B cell (primary cell): ENCODE measurements around the gene PTPRC. TPM values are rescaled to one million over a fixed set of nuclear protein-coding genes. Genes with fewer than 3 reads are reported as not detected.
A peak's percentile ranks its signal among the peaks of the same experiment; 100 is the strongest.

Source experiments
- ATAC-seq: fragments of 200-7000 bp; cut with Tn5 transposase; one replicate; pipeline ENCODE4 v1.10.0; 2021; ENCODE audit warnings: low read depth, mild to moderate bottlenecking, moderate number of reproducible peaks, moderate library complexity
- CTCF ChIA-PET: fragments of 350-600 bp; sonication (Branson Sonifier 250); formaldehyde crosslinking; loops from one replicate; lab custom pipeline; 2021; ENCODE audit warnings: antibody characterized with exemption, inconsistent platforms; lab: Charles Lee
- POLR2A ChIA-PET: fragments of 350-600 bp; sonication (Branson Sonifier 250); formaldehyde crosslinking; loops from one replicate; lab custom pipeline; 2021; ENCODE audit warnings: antibody characterized with exemption; lab: Charles Lee
- DNase-seq: peaks from one replicate; pipeline ENCODE4 v3.0.0; 2013
- H2AFZ ChIP-seq: 2 replicates; pipeline ENCODE4 v1.6.1; 2012; ENCODE audit warnings: mild to moderate bottlenecking, low read depth, low read length; ENCODE audit not compliant: insufficient read depth, poor library complexity, severe bottlenecking
- H3K27ac ChIP-seq, 2 donors: 1 replicate in 1 of 2; 2 replicates in 1 of 2; pipeline ENCODE4 v1.5.1; 2012 to 2013; ENCODE audit warnings: low read length in 2 of 2, mild to moderate bottlenecking in 2 of 2, moderate library complexity in 1 of 2
- H3K27me3 ChIP-seq, 4 experiments: fragments of 200-600 bp in 1 of 4; sonication (generic) in 1 of 4; replicated peaks in 1 of 4; 1 replicate in 2 of 4; 2 replicates in 2 of 4; pipeline versions ENCODE4 v1.6.1 to v1.7.0; 2013 to 2016; ENCODE audit warnings: low read length in 3 of 4, mild to moderate bottlenecking in 2 of 4, mixed read lengths in 1 of 4, moderate library complexity in 1 of 4; ENCODE audit not compliant: insufficient read depth in 4 of 4, control insufficient read depth in 3 of 4; ENCODE audit errors: control extremely low read depth in 1 of 4
- H3K36me3 ChIP-seq, 2 experiments: replicated peaks in 1 of 2; 1 replicate in 1 of 2; 2 replicates in 1 of 2; pipeline versions ENCODE4 v1.6.1 to v1.7.1; 2013; ENCODE audit warnings: low read length in 1 of 2; ENCODE audit not compliant: insufficient read depth in 2 of 2, control insufficient read depth in 1 of 2; ENCODE audit errors: control extremely low read depth in 1 of 2, extremely low read depth in 1 of 2
- H3K4me1 ChIP-seq, 2 donors: fragments of 200-600 bp in 1 of 2; sonication (generic) in 1 of 2; 1 replicate in 1 of 2; 2 replicates in 1 of 2; pipeline versions ENCODE4 v1.5.1 to v1.6.1; 2013 to 2017; ENCODE audit warnings: low read length in 2 of 2; ENCODE audit not compliant: control insufficient read depth in 2 of 2, insufficient read depth in 2 of 2
- H3K4me2 ChIP-seq: replicated peaks from 2 replicates; pipeline ENCODE3; 2012; ENCODE audit warnings: mild to moderate bottlenecking, low read depth, low read length; ENCODE audit not compliant: poor library complexity, severe bottlenecking
- H3K4me3 ChIP-seq, 5 experiments: fragments of 200-600 bp in 1 of 5; sonication (generic) in 1 of 5; 1 replicate in 3 of 5; 2 replicates in 2 of 5; pipeline versions ENCODE4 v1.5.1 to v1.7.0; 2011 to 2016; ENCODE audit warnings: low read length in 4 of 5, mild to moderate bottlenecking in 4 of 5, low read depth in 2 of 5, control low read depth in 1 of 5, moderate library complexity in 1 of 5; ENCODE audit not compliant: insufficient read depth in 1 of 5; ENCODE audit errors: control extremely low read depth in 1 of 5, extremely low read depth in 1 of 5
- H3K79me2 ChIP-seq: fragments of 200-600 bp; sonication (generic); one replicate; pipeline ENCODE4 v1.6.0; 2016; ENCODE audit warnings: low read length; ENCODE audit not compliant: control insufficient read depth, insufficient read depth
- H3K9ac ChIP-seq: fragments of 200-600 bp; sonication (generic); 2 replicates; pipeline ENCODE4 v1.6.1; 2017; ENCODE audit warnings: mild to moderate bottlenecking, low read length, moderate library complexity
- H3K9me3 ChIP-seq, 3 donors: one replicate each; pipeline versions ENCODE4 v1.6.1 to v1.7.1; 2013; ENCODE audit warnings: low read length in 2 of 3; ENCODE audit not compliant: control insufficient read depth in 2 of 3, insufficient read depth in 1 of 3; ENCODE audit errors: control extremely low read depth in 1 of 3
- H4K20me1 ChIP-seq: 2 replicates; pipeline ENCODE4 v1.6.0; 2012; ENCODE audit warnings: mild to moderate bottlenecking, low read length; ENCODE audit not compliant: insufficient read depth, control insufficient read depth, poor library complexity, severe bottlenecking
- H3K27ac Mint-ChIP-seq: one replicate; pipeline ENCODE4 v1.8.0; 2021; ENCODE audit warnings: mixed read lengths
- H3K27me3 Mint-ChIP-seq: one replicate; pipeline ENCODE4 v1.8.0; 2021; ENCODE audit warnings: mixed read lengths
- H3K4me1 Mint-ChIP-seq: one replicate; pipeline ENCODE4 v1.8.0; 2021; ENCODE audit warnings: mixed read lengths
- H3K4me3 Mint-ChIP-seq: one replicate; pipeline ENCODE4 v1.8.0; 2021; ENCODE audit warnings: mixed read lengths
- H3K9me3 Mint-ChIP-seq: one replicate; pipeline ENCODE4 v1.8.0; 2022; ENCODE audit warnings: mixed read lengths; ENCODE audit not compliant: insufficient read depth
- EZH2 ChIP-seq: IDR thresholded peaks from 2 replicates; pipeline ENCODE4 v1.6.1; 2012; ENCODE audit warnings: borderline replicate concordance, low read depth, mild to moderate bottlenecking, moderate library complexity, low read length; ENCODE audit not compliant: insufficient read depth, poor library complexity, severe bottlenecking
- WGBS: methylation state at CpG from one replicate; pipeline ENCODE4 v1.1.5; 2013; ENCODE audit warnings: missing lambda C conversion rate; ENCODE audit not compliant: insufficient coverage; 5-methylcytosine and 5-hydroxymethylcytosine counted together
- intact Hi-C: fragments of 100-400 bp; cut with micrococcal nuclease; formaldehyde crosslinking; loops from one replicate; pipeline ENCODE4 v1.10.0; 2022
- polyA plus RNA-seq: library from polyadenylated mRNA; depleted of rRNA; stranded (reverse); fragments of >200 nt; gene quantifications from 2 replicates; pipeline ENCODE4 v1.2.3, GENCODE V29; 2012
- total RNA-seq, 2 donors: library from RNA; stranded (reverse); fragments of 120-200 nt in 1 of 2; gene quantifications; 1 replicate in 1 of 2; 2 replicates in 1 of 2; pipeline versions ENCODE4 v1.2.3 to v1.2.4, GENCODE V29; 2013 to 2022
- TF ChIP-seq, protein P1 (sequence below): fragments of 200-600 bp; IDR thresholded peaks from one replicate; pipeline ENCODE4 v1.8.0; 2022; ENCODE audit warnings: antibody characterized with exemption, mild to moderate bottlenecking

PTPRC gene
- total and polyA plus RNA-seq, 2 donors (not counting 1 experiment from before 2014, with no cell fraction given) = 151 to 543 TPM

DNA sequence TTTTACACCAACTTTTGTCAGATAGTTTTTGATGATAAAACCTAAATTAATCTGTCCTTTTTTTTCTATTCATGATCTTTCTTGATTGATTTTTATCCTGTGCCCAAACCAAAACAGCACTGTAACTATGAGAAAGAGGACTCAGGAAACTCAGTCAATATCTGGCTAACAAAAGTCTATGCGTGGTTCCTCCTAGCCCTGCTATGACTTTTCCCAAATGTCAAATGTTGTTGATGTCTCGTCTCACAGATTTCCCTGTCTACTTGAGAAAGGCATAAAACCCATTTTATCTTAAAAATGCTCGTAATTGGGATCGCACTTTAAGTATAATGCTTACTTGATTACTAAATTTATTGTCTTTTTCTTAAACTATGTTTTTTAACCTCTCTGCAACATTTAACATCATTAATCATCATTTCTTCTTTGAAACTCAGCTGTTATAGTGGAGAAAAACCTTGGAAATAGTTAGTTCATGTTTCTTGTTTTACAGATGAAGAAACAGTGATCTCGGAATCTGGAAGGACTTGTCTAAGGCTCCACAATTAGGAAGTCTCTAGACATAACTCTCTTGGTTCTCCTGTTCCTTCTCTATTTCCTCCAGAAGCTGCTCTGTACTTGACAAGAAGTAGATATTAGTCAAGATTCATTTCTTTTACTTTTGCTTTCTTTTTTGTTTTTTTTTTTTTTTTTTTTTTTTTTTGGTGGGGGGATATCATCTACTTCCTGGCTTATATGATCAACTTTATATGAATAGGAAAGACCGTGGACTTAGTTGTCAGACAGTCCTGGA is 26.2 kb upstream of the PTPRC start:
- H3K27me3 Mint-ChIP-seq = no peaks in the 10 kb centered on the region
- DNase-seq = peak; percentile 58
- Histone ChIP-seq H3K9me3 (no peaks in the 10 kb centered on the region), H2AFZ (peak overlapping the region; percentile 64), H3K4me3 (peak overlapping the region in 3 of 5 experiments; percentile 4 to 57 (median 15)), H4K20me1 (no peaks in the 10 kb centered on the region), H3K36me3 (no peaks in the 10 kb centered on the region), H3K9ac (peak overlapping the region; percentile 44), H3K79me2 (peaks cover 11% of the 10 kb centered on the region), H3K27me3 (no peaks in the 10 kb centered on the region), H3K4me2 (peak overlapping the region; percentile 72), H3K4me1 (peaks cover 24 to 36% of the 10 kb centered on the region in 2 donors), H3K27ac (peak overlapping the region; percentile 40 to 73)
- ChIA-PET POLR2A (interaction anchor here (0.7 to 1.0 kb wide), 3 partner anchors 9 to 70 kb away, joined by 4 to 6 read pairs (median 6); partner anchors contain the start of gene PTPRC), CTCF (interaction anchor here (0.7 kb wide), 1 partner anchor 24 kb away, joined by 4 read pairs; no protein-coding TSS in a partner anchor)
- 50% methylated on average over 1 of the region's 6 CpGs for WGBS
- no peaks in the 10 kb centered on the region for H3K9me3 Mint-ChIP-seq
- peak overlapping the region; percentile 79 for H3K4me3 Mint-ChIP-seq
- H3K27ac Mint-ChIP-seq = peak overlapping the region; percentile 92
- intact Hi-C loops = loop anchor here (1.0 to 2.0 kb wide), 2 partner anchors 9 to 14 kb away; no protein-coding TSS in a partner anchor
- peaks cover 57% of the 10 kb centered on the region for H3K4me1 Mint-ChIP-seq
- TF ChIP-seq, protein P1, sequence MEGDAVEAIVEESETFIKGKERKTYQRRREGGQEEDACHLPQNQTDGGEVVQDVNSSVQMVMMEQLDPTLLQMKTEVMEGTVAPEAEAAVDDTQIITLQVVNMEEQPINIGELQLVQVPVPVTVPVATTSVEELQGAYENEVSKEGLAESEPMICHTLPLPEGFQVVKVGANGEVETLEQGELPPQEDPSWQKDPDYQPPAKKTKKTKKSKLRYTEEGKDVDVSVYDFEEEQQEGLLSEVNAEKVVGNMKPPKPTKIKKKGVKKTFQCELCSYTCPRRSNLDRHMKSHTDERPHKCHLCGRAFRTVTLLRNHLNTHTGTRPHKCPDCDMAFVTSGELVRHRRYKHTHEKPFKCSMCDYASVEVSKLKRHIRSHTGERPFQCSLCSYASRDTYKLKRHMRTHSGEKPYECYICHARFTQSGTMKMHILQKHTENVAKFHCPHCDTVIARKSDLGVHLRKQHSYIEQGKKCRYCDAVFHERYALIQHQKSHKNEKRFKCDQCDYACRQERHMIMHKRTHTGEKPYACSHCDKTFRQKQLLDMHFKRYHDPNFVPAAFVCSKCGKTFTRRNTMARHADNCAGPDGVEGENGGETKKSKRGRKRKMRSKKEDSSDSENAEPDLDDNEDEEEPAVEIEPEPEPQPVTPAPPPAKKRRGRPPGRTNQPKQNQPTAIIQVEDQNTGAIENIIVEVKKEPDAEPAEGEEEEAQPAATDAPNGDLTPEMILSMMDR = no peak
- no peak for TF ChIP-seq EZH2
- ATAC-seq = peak; percentile 56

DNA sequence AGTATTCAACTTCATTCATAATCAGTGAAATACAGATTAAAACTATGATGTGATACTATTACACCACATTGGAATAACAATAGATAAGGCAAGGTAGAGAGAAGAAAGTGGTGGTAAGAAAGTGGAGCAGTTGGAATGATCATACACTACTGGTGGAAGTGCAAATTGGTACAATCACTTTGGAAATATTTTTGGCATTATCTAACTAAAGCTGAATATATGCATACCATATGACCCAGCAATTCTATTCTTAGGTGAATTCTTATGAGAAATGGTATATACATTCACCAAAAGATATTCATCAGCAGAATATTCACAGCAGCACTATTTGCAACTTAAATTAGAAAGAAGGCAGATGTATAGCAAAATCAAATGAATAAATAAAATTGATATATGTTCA is 21.4 kb upstream of the PTPRC start:
- TF ChIP-seq, protein P1 = no peak
- no peak for TF ChIP-seq EZH2
- Mint-ChIP-seq H3K4me1 (peaks cover 76% of the 10 kb centered on the region), H3K4me3 (no peak overlapping the region), H3K27me3 (no peaks in the 10 kb centered on the region), H3K9me3 (no peaks in the 10 kb centered on the region), H3K27ac (peak overlapping the region; percentile 27)
- no peak for DNase-seq
- Histone ChIP-seq H3K9ac (no peak overlapping the region), H3K4me2 (no peak overlapping the region), H3K4me3 (no peak overlapping the region), H3K27ac (no peak overlapping the region), H3K79me2 (peaks cover 8% of the 10 kb centered on the region), H3K36me3 (no peaks in the 10 kb centered on the region), H4K20me1 (no peaks in the 10 kb centered on the region), H2AFZ (no peak overlapping the region), H3K9me3 (no peaks in the 10 kb centered on the region), H3K27me3 (no peaks in the 10 kb centered on the region), H3K4me1 (peaks cover 60 to 70% of the 10 kb centered on the region in 2 donors)
- intact Hi-C loops = no loop called here
- CTCF ChIA-PET = interaction anchor here (0.8 to 1.1 kb wide), 3 partner anchors 15 to 31 kb away, joined by 3 to 5 read pairs (median 3); no protein-coding TSS in a partner anchor
- ATAC-seq = no peak
- POLR2A ChIA-PET = interaction anchor here (1.1 kb wide), 1 partner anchor 21 kb away, joined by 4 read pairs; the partner anchor contains the start of gene PTPRC
